ENCODE measurements around the gene PI16. TPM values are rescaled to one million over a fixed set of nuclear protein-coding genes. Genes with fewer than 3 reads are reported as not detected.

The PI16 gene
- total and polyA plus RNA-seq, 9 donors: 0.12 to 43.1 (median 3.1) TPM; not detected in 1

DNA sequence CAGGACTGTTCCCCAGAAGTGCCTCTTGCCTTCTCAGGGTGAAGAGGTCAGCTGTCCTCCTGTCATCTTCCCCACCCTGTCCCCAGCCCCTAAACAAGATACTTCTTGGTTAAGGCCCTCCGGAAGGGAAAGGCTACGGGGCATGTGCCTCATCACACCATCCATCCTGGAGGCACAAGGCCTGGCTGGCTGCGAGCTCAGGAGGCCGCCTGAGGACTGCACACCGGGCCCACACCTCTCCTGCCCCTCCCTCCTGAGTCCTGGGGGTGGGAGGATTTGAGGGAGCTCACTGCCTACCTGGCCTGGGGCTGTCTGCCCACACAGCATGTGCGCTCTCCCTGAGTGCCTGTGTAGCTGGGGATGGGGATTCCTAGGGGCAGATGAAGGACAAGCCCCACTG is 9.8 kb downstream of the PI16 start:
- Histone ChIP-seq H3K36me3 (no peaks in the 10 kb centered on the region), H3K4me3 (no peak overlapping the region), H3K27ac (no peak overlapping the region), H3K4me1 (ENCODE audit: insufficient read depth) (no peaks in the 10 kb centered on the region), H3K9me3 (no peaks in the 10 kb centered on the region), H3K27me3 (no peaks in the 10 kb centered on the region)
- 80 to 83% (median 82%) methylated on average over 6 of the region's 6 CpGs for WGBS, 3 donors
- TF ChIP-seq EP300 (IDR thresholded peaks at IDR 0.05) (no peak), POLR2A (IDR thresholded peaks at IDR 0.05) (no peak)
- TF ChIP-seq, protein P1, sequence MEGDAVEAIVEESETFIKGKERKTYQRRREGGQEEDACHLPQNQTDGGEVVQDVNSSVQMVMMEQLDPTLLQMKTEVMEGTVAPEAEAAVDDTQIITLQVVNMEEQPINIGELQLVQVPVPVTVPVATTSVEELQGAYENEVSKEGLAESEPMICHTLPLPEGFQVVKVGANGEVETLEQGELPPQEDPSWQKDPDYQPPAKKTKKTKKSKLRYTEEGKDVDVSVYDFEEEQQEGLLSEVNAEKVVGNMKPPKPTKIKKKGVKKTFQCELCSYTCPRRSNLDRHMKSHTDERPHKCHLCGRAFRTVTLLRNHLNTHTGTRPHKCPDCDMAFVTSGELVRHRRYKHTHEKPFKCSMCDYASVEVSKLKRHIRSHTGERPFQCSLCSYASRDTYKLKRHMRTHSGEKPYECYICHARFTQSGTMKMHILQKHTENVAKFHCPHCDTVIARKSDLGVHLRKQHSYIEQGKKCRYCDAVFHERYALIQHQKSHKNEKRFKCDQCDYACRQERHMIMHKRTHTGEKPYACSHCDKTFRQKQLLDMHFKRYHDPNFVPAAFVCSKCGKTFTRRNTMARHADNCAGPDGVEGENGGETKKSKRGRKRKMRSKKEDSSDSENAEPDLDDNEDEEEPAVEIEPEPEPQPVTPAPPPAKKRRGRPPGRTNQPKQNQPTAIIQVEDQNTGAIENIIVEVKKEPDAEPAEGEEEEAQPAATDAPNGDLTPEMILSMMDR (IDR thresholded peaks at IDR 0.05): no peak
- intact Hi-C loops (cut with DNase I): no loop called here
- DNase-seq: no peak

DNA sequence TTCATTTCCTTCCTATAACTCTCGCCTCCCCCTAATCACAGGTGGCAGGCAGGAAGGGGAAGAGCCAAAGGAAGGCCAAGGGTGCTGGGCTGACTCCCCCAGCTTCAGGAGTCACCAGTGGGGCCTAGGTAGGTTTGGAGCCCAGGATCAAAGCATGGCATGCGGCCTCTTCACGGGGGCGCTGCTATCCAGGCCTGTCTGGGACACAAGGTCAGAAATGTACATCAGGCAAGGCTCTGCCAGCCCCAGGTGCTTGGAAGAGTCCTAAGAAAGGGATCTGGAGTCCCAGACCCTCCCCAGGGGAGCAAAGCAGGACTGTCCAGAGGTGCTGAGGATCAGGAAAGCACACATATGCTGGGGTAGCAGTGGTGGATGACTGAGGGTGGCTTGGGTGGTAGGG is 10.4 kb downstream of the PI16 start:
- H3K4me1 ChIP-seq (ENCODE audit: insufficient read depth): no peaks in the 10 kb centered on the region
- 68 to 76% (median 72%) methylated on average over 4 of the region's 4 CpGs for WGBS, 3 donors
- H3K27me3 ChIP-seq: no peaks in the 10 kb centered on the region
- TF ChIP-seq EP300 (IDR thresholded peaks at IDR 0.05) (no peak), POLR2A (IDR thresholded peaks at IDR 0.05) (no peak)
- TF ChIP-seq, protein P1 (IDR thresholded peaks at IDR 0.05): no peak
- intact Hi-C loops (cut with DNase I): no loop called here
- no peak for DNase-seq
- H3K36me3 ChIP-seq: no peaks in the 10 kb centered on the region
- H3K4me3 ChIP-seq: no peak overlapping the region
- H3K27ac ChIP-seq: no peak overlapping the region
- H3K9me3 ChIP-seq: no peaks in the 10 kb centered on the region

GRCh38 chr6:36967301-36967700 is 12.8 kb downstream of the PI16 start:
- Histone ChIP-seq H3K36me3 (no peaks in the 10 kb centered on the region), H3K27me3 (no peaks in the 10 kb centered on the region), H3K4me3 (no peak overlapping the region), H3K4me1 (ENCODE audit: insufficient read depth) (no peaks in the 10 kb centered on the region), H3K9me3 (no peaks in the 10 kb centered on the region), H3K27ac (no peak overlapping the region)
- intact Hi-C loops (cut with DNase I): no loop called here
- no peak for DNase-seq
- 68 to 85% (median 81%) methylated on average over 3 of the region's 3 CpGs for WGBS, 3 donors
- TF ChIP-seq EP300 (IDR thresholded peaks at IDR 0.05) (no peak), POLR2A (IDR thresholded peaks at IDR 0.05) (no peak)
- TF ChIP-seq, protein P1 (IDR thresholded peaks at IDR 0.05): no peak

DNA sequence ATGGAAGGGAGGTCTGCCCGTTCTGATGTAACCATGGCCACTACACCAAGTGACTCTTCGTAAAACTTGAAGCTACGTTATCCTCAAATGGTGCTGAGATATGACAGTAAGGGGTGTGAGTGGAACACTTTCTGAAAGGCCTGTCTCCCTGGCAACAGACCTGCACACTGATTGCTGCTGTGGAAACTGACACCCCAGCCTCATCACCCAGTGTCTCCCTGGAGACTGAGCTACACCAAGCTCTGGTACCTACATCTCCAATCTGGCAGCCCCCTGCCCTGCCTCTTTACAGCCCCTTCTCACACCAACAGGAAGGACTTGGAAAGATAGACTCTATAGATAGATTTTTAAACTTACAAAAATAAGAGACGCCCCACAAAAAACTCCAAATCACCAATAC is 13.2 kb downstream of the PI16 start:
- Histone ChIP-seq H3K4me3 (no peak overlapping the region), H3K36me3 (no peaks in the 10 kb centered on the region), H3K27me3 (no peaks in the 10 kb centered on the region), H3K4me1 (ENCODE audit: insufficient read depth) (peaks cover 1% of the 10 kb centered on the region), H3K9me3 (no peaks in the 10 kb centered on the region), H3K27ac (no peak overlapping the region)
- TF ChIP-seq, protein P1 (IDR thresholded peaks at IDR 0.05): no peak
- TF ChIP-seq POLR2A (IDR thresholded peaks at IDR 0.05): no peak
- no peak for TF ChIP-seq EP300 (IDR thresholded peaks at IDR 0.05)
- intact Hi-C loops (cut with DNase I): no loop called here
- WGBS, 3 donors: 77 to 80% (median 80%) methylated on average over 4 of the region's 4 CpGs
- DNase-seq: no peak

Measured in ovary (tissue), 9 donors.